Measurements from ENCODE around the gene KLRD1.
"Not testable (repeated sequence)": the region's sequence is repeated elsewhere in the genome, so short reads cannot be mapped to it uniquely, and the experiment has no call there.

Gene KLRD1

DNA sequence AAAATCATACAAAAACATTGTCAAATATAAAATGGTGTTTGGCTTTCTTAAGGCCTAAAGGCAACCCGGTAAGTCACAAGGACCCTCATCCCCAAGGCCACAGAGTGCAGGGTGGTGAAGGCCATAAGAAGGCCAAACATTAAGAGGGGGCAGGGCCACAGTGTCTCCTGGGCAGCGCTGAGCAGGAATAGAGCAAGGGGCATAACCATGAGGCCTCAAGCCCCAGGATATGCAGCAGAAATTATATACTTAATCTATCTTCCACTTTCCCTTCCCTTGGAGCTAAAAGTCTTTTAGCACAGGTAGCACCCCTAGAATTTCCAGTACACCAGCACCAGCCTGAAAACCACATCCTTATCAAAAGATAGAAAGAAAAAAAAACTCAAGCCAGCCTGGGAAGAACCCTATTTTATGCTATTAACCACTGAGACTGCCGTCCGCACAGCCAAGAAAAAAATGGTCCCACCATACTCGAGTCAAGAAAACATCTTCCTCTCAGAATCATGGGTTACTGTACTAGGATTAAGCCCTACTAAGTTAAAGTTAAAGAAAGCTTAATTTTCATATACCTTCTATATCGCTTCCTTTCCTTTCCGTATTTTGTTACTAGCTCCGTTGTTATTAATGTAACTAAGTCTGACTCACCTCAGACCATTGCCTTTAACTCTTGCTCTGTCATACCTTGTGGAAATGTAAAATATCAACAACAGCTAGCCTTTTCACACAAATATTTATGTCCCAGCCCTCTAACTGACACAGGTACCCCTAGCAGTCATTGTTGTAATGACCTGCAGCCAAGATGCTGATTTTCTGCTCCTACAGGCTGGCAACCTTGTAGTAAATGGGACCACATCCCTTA lies 62.1 kb downstream of the KLRD1 start:
- no peak for DNase-seq

DNA sequence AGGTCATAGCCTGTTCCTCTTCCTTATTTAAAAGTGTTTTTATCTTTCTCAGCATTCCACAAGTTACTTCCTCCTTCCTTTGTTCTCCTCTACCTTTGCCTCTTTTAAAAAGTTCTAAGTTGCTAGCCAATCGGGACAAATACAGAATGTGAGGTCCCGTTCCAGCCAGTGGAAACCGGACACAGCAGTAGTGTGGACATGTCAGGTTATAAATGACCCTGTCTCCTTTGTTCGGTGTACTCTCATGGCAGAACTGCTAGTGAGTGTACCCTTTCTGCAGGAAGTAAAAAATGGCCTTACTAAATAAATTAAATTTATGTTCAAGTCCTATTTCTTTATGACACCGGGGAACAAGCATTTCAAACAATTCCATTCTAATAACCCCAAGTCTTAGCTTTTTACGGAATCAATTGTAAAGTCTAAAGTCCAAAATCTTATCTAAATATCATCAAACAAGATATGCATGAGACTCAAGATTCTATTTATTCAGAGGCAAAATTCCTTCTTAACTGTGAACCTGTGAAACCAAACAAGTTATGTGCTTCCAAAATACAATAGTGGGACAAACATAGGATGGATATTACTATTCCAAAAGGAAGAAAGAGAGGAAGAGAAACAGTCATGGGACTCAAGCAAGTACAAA lies 64.3 kb downstream of the KLRD1 start:
- not testable (repeated sequence) for DNase-seq

DNA sequence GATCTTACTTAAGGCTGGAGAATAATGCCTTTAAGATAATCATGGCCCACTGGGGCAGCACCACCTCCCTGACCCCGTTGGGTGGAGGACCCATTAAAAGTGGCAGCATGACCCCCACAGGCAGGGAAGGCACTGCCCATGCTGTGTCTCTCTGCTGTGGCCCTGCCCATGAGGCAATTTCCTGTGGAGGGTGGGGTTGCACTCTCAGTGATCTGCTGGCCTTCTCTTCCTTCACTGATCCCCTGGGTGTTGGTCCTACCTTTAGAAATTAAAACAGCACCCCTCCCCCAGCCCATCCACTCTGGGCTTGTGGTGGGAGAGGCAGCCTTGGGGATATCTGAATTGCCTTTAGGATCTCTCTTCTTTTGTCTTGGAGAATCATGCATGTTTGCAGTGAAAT lies 64.9 kb downstream of the KLRD1 start:
- DNase-seq, result no peak

DNA sequence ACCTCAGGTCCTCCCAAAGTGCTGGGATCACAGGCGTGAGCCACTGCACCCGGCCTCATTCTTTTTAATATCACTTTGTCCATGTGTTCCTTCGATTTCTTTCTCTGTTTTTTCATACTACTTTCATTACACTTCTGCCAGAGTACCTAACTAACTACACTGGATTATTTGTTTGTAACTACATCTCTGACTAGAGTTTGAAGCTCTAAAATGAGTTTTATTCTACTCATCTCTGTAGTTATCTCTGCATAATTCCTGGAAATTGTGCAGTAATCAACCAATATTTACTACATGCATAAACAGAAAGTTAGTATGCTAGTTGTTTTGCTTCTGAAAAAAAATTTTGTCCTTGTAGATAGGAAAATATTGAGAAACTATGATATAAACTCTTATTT lies 67.0 kb downstream of the KLRD1 start:
- DNase-seq, result no peak

DNA sequence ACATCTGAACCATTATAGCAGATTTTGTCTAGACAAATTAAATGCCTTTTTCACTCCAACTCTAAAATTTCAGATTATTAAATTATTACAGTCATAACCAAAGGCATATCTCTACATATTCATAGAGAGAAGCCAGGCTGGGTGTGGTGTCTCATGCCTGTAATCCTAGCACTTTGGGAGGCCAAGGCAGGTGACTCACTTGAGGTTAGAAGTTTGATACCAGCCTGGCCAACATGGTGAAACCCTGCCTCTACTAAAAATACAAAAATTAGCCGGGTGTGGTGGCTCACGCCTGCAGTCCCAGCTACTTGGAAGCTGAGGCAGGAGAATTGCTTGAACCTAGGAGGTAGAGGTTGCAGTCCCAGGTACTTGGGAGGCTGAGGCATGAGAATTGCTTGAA lies 71.1 kb downstream of the KLRD1 start:
- not testable (repeated sequence) for DNase-seq
